Bronchial epithelial cell (primary cell): ENCODE measurements around the gene CYP1B1. TPM values are rescaled to one million over a fixed set of nuclear protein-coding genes. Genes with fewer than 3 reads are reported as not detected.
A peak's percentile ranks its signal among the peaks of the same experiment; 100 is the strongest.

Experiments
- DNase-seq: peaks from one replicate; pipeline ENCODE4 v3.0.0-alpha.2; 2010; ENCODE audit warnings: low read depth
- FAIRE-seq: peaks from 2 replicates; lab custom pipeline; 2011; peaks lifted over from hg19 to GRCh38; lab: Jason Lieb, UNC
- H3K27me3 ChIP-seq: 2 replicates; pipeline ENCODE4 v1.5.1; 2011; ENCODE audit warnings: low read length; ENCODE audit not compliant: control insufficient read depth, insufficient read depth
- H3K36me3 ChIP-seq: 2 replicates; pipeline ENCODE4 v1.5.1; 2011; ENCODE audit warnings: low read length; ENCODE audit not compliant: control insufficient read depth, insufficient read depth
- H3K4me3 ChIP-seq: 2 replicates; pipeline ENCODE4 v1.5.1; 2011; ENCODE audit warnings: mild to moderate bottlenecking, low read depth, low read length, control low read depth
- CTCF ChIP-seq: IDR thresholded peaks from 2 replicates; pipeline ENCODE4 v1.5.1; 2011; ENCODE audit warnings: mild to moderate bottlenecking, moderate library complexity, low read length, control low read depth, inconsistent platforms; ENCODE audit not compliant: insufficient read depth, severe bottlenecking
- total RNA-seq: library from RNA; depleted of rRNA; stranded (reverse); fragments of >200 nt; gene quantifications from 2 replicates; pipeline ENCODE4 v1.2.1, GENCODE V29; 2014

CYP1B1 gene
- 5.8 and 36.7 TPM in 2 replicates for total RNA-seq

GRCh38 chr2:38075507-38076151 is at the start of gene CYP1B1:
CYP1B1 (minus strand) TSS chr2:38076151; CDS start chr2:38075388, 763 bp downstream.
- no peak for TF ChIP-seq CTCF
- H3K4me3 ChIP-seq, result peak within 1 kb of the TSS; percentile 60
- DNase-seq (no peak), FAIRE-seq (no peak)
- peaks cover 6% of the 10 kb centered on the region for H3K27me3 ChIP-seq
- peaks cover 2% of the 10 kb centered on the region for H3K36me3 ChIP-seq

- FAIRE-seq (no peak), DNase-seq (no peak)
- H3K36me3 ChIP-seq, result no peaks in the 10 kb centered on the region
- H3K27me3 ChIP-seq, result no peaks in the 10 kb centered on the region
- H3K4me3 ChIP-seq, result no peak overlapping the region
- TF ChIP-seq CTCF, result no peak
Measured at GRCh38 chr2:38125007-38125406, 49.1 kb upstream of the CYP1B1 start.

- no peaks in the 10 kb centered on the region for H3K27me3 ChIP-seq
- FAIRE-seq, result no peak
- no peak for TF ChIP-seq CTCF
- no peaks in the 10 kb centered on the region for H3K36me3 ChIP-seq
- DNase-seq, result peak; percentile 50
- H3K4me3 ChIP-seq, result no peak overlapping the region
Measured at GRCh38 chr2:38123911-38124310, 48.0 kb upstream of the CYP1B1 start.

- DNase-seq (no peak), FAIRE-seq (no peak)
- no peak for TF ChIP-seq CTCF
- Histone ChIP-seq H3K27me3 (no peaks in the 10 kb centered on the region), H3K4me3 (no peak overlapping the region), H3K36me3 (no peaks in the 10 kb centered on the region)
Measured at GRCh38 chr2:38122344-38122743, 46.4 kb upstream of the CYP1B1 start.

- Histone ChIP-seq H3K27me3 (no peaks in the 10 kb centered on the region), H3K4me3 (no peak overlapping the region), H3K36me3 (no peaks in the 10 kb centered on the region)
- no peak for DNase-seq
- FAIRE-seq, result no peak
- TF ChIP-seq CTCF, result no peak
Measured at GRCh38 chr2:38121481-38121880, 45.5 kb upstream of the CYP1B1 start.

GRCh38 chr2:38120829-38121228 is 44.9 kb upstream of the CYP1B1 start:
- FAIRE-seq (no peak), DNase-seq (no peak)
- TF ChIP-seq CTCF, result no peak
- H3K27me3 ChIP-seq, result no peaks in the 10 kb centered on the region
- no peaks in the 10 kb centered on the region for H3K36me3 ChIP-seq
- H3K4me3 ChIP-seq, result no peak overlapping the region
